Keratinocyte (primary cell): Measurements from ENCODE around the gene CXADR.

Source experiments
- CTCF ChIP-seq, 3 experiments: IDR thresholded peaks in 1 of 3; conservative IDR thresholded peaks in 1 of 3; optimal IDR thresholded peaks in 1 of 3; 2 replicates in 2 of 3; 3 replicates in 1 of 3; pipeline versions ENCODE3 to v1.5.1; 2011; ENCODE audit warnings: low read length in 3 of 3, mild to moderate bottlenecking in 3 of 3, moderate library complexity in 2 of 3, control low read depth in 1 of 3, inconsistent platforms in 1 of 3; ENCODE audit not compliant: insufficient read depth in 2 of 3; ENCODE audit errors: extremely low read depth in 1 of 3
- EZH2 ChIP-seq: IDR thresholded peaks from one replicate; pipeline ENCODE4 v1.6.1; 2012; ENCODE audit warnings: inconsistent platforms, mild to moderate bottlenecking, low read length, moderate library complexity

GRCh38 chr21:17585875-17586450 is 73.1 kb downstream of the CXADR start:
- TF ChIP-seq CTCF (optimal IDR thresholded peaks at IDR 0.05 in 1 of 3, IDR thresholded peaks at IDR 0.05 in 1 of 3, conservative IDR thresholded peaks at IDR 0.05 in 1 of 3; ENCODE audit: extremely low read depth in 1 of 3, insufficient read depth in 2 of 3, low read length in 3 of 3) (peak in 2 of 3 experiments; percentile 27 to 36), EZH2 (no peak)
